Measurements from ENCODE around the gene TMUB1.

- TF ChIP-seq CTCF (IDR thresholded peaks at IDR 0.05) (no peak), POLR2AphosphoS5 (IDR thresholded peaks at IDR 0.05) (no peak)
Measured at GRCh38 chr7:151130741-151131157, 47.5 kb upstream of the TMUB1 start.
